Measurements from ENCODE around the gene RFX8. TPM values are rescaled to one million over a fixed set of nuclear protein-coding genes. Genes with fewer than 3 reads are reported as not detected.

Gene RFX8
- polyA plus RNA-seq, 4 donors: 0.10 to 0.35 TPM; not detected in 2

DNA sequence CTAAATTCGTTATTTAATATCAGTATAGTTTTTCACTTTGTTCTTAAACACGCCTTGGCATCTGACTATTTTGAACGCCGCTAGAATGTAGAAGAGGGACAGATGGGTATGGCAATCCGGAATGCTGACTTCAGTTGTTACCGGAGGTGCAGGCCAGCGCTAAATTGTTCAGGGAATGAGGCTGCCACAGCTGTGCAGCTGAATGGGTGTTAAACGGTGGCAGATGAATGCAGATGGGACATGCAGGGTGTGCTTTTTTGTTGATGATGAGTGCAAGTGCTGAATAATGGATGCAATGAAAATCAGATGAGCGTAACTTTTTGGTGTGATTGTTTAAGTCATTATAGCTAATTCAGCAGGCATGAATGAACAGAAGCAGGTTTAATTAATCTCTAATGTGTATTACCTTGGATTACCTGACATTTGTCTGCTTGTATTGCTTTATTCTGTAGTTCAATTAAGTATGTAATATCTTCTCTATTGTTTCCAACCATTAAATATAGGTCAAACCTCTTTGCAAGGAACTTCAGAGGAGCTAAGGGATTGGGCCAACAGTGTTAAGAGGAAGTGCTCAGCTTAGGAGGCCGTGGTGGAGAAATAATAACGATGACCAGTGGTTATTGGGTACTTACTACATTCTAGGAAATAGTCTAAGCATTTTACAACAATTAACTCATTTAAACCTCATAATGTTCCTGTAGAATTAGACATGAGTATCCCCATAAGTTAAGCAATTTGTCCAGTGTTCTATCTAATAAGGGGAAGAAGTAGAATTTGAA, 75.7 kb downstream of the RFX8 start:
- H3K9me3 ChIP-seq (ENCODE audit: control insufficient read depth in 2 of 2, insufficient read depth in 1 of 2, low read depth in 1 of 2, low read length in 1 of 2): no peaks in the 10 kb centered on the region
- peaks cover 0 to 6% (median 0%) of the 10 kb centered on the region in 3 donors for H3K27me3 ChIP-seq (ENCODE audit: control insufficient read depth in 3 of 3, insufficient read depth in 3 of 3, low read length in 3 of 3)
- DNase-seq (no peak), FAIRE-seq (no peak)
- no peaks in the 10 kb centered on the region for H3K36me3 ChIP-seq (ENCODE audit: control insufficient read depth in 3 of 3, insufficient read depth in 2 of 3, low read depth in 1 of 3, low read length in 3 of 3)
- WGBS, 3 donors: 85 to 91% (median 88%) methylated on average over 11 of the region's 11 CpGs
- no peaks in the 10 kb centered on the region for H3K4me1 ChIP-seq (ENCODE audit: control insufficient read depth in 3 of 3, insufficient read depth in 2 of 3, low read depth in 1 of 3, low read length in 2 of 3)
- no peak overlapping the region for H3K4me3 ChIP-seq (ENCODE audit: low read depth in 1 of 3, low read length in 3 of 3)
- no peak overlapping the region for H3K27ac ChIP-seq (ENCODE audit: low read depth in 1 of 3, low read length in 2 of 3)

DNA sequence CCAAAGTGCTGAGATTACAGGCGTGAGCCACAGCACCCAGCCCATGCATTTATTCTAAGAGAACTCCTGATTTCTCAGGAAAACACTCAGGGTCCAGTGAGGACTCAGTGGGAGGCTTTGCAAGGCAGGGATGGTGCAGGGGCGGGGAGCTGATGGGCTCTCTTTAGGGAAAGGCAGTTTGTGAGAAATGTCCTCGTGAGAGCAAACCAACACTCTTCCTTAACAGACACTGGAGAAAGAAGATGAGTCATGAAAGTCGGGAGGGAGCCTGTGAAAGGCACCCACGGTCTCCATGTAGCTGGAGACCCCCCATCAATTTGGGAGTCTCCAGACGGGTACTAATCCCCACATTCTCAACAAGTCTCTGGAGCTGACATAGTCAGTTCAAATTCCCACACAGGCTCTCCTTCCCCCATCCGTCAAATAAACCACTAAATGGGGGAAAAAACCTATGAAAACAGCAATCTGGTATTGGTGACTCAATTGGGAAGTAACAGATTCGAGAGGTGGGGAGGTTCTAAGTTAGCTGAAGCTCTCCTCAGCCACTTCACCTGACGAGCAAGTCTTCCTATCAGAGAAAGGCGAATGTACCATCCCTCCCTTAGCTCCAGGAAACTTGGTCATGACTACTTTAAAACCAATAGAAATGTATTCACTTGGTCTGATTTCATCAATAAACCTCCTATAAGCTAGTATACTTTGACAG, 76.6 kb downstream of the RFX8 start:
- WGBS, 3 donors: 71 to 82% (median 75%) methylated on average over 10 of the region's 10 CpGs
- H3K9me3 ChIP-seq (ENCODE audit: control insufficient read depth in 2 of 2, insufficient read depth in 1 of 2, low read depth in 1 of 2, low read length in 1 of 2): no peaks in the 10 kb centered on the region
- no peak for FAIRE-seq

DNA sequence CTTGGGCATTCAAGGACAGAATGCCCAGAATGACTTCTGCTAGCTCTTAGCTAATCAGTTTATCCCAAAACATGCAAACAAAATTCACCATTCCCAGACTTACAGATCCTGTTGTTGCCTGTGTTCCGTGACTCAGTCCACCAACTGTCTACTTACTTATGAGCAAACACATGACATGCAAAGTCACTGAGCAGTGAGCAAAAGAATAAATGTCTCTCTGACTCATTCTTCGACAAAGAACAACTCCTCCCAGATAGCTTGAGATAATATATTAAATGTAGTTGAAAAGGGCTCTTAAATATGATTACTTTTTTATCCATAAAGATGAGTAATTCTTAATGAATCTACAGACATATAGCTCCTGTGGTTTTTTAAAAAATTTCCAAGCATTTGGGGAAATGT, 78.6 kb downstream of the RFX8 start:
- no peaks in the 10 kb centered on the region for H3K36me3 ChIP-seq (ENCODE audit: control insufficient read depth in 3 of 3, insufficient read depth in 2 of 3, low read depth in 1 of 3, low read length in 3 of 3)
- no peaks in the 10 kb centered on the region for H3K4me1 ChIP-seq (ENCODE audit: control insufficient read depth in 3 of 3, insufficient read depth in 2 of 3, low read depth in 1 of 3, low read length in 2 of 3)
- H3K4me3 ChIP-seq (ENCODE audit: low read depth in 1 of 3, low read length in 3 of 3): no peak overlapping the region
- H3K27ac ChIP-seq (ENCODE audit: low read depth in 1 of 3, low read length in 2 of 3): no peak overlapping the region
- WGBS, 3 donors: 38 to 56% (median 55%) methylated on average over 2 of the region's 2 CpGs
- peaks cover 0 to 9% (median 0%) of the 10 kb centered on the region in 3 donors for H3K27me3 ChIP-seq (ENCODE audit: control insufficient read depth in 3 of 3, insufficient read depth in 3 of 3, low read length in 3 of 3)
- peak in 1 of 2 donors; percentile 20 for DNase-seq
- no peaks in the 10 kb centered on the region for H3K9me3 ChIP-seq (ENCODE audit: control insufficient read depth in 2 of 2, insufficient read depth in 1 of 2, low read depth in 1 of 2, low read length in 1 of 2)
- FAIRE-seq: no peak

More for the DNA sequence above, 76.6 kb downstream of the RFX8 start:
- no peaks in the 10 kb centered on the region for H3K36me3 ChIP-seq (ENCODE audit: control insufficient read depth in 3 of 3, insufficient read depth in 2 of 3, low read depth in 1 of 3, low read length in 3 of 3)
- no peak overlapping the region for H3K4me3 ChIP-seq (ENCODE audit: low read depth in 1 of 3, low read length in 3 of 3)
- H3K27me3 ChIP-seq (ENCODE audit: control insufficient read depth in 3 of 3, insufficient read depth in 3 of 3, low read length in 3 of 3): peaks cover 0 to 6% (median 0%) of the 10 kb centered on the region in 3 donors
- no peak overlapping the region for H3K27ac ChIP-seq (ENCODE audit: low read depth in 1 of 3, low read length in 2 of 3)
- H3K4me1 ChIP-seq (ENCODE audit: control insufficient read depth in 3 of 3, insufficient read depth in 2 of 3, low read depth in 1 of 3, low read length in 2 of 3): no peaks in the 10 kb centered on the region
- no peak for DNase-seq

DNA sequence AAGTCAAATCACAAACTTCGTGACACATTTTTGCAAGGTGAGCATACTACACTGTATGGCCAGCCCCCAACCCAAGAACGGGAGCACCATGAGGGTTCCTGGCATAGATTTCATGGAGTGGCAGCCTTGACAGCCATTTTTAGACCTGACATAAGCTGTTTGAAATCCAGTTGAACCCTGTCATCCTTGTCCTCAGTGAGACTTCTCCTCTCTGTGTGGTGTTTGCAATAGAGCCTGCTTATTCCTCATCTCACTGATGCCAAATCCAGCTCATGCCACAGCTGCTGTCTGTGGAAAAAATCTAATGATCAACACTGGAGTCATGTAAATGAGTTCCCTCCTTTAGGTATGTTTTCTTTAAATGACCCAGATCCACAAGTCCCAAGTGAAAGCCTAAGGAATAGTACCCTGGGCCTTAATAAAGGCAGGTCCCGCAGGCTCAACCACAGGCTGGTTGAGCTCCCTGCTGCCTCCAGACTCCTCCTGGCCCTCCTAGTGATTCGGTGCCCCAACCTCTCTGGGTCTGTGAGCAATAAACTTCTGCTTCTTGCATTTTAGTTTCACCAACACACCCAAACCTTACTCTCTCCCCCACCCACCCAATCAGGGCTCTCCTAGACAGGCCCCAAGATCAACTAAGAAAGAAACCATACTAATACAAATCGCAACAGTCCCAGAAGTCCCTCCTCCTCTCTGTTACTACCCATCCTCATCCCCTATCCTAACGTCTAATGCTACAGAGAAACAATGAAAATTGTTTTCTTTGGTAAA, 79.2 kb downstream of the RFX8 start:
- no peaks in the 10 kb centered on the region for H3K4me1 ChIP-seq (ENCODE audit: control insufficient read depth in 3 of 3, insufficient read depth in 2 of 3, low read depth in 1 of 3, low read length in 2 of 3)
- FAIRE-seq (no peak), DNase-seq (no peak)
- no peaks in the 10 kb centered on the region for H3K36me3 ChIP-seq (ENCODE audit: control insufficient read depth in 3 of 3, insufficient read depth in 2 of 3, low read depth in 1 of 3, low read length in 3 of 3)
- H3K27me3 ChIP-seq (ENCODE audit: control insufficient read depth in 3 of 3, insufficient read depth in 3 of 3, low read length in 3 of 3): peaks cover 0 to 11% (median 0%) of the 10 kb centered on the region in 3 donors
- no peaks in the 10 kb centered on the region for H3K9me3 ChIP-seq (ENCODE audit: control insufficient read depth in 2 of 2, insufficient read depth in 1 of 2, low read depth in 1 of 2, low read length in 1 of 2)
- H3K27ac ChIP-seq (ENCODE audit: low read depth in 1 of 3, low read length in 2 of 3): no peak overlapping the region
- no peak overlapping the region for H3K4me3 ChIP-seq (ENCODE audit: low read depth in 1 of 3, low read length in 3 of 3)
- 85 to 89% (median 87%) methylated on average over 6 of the region's 6 CpGs for WGBS, 3 donors

DNA sequence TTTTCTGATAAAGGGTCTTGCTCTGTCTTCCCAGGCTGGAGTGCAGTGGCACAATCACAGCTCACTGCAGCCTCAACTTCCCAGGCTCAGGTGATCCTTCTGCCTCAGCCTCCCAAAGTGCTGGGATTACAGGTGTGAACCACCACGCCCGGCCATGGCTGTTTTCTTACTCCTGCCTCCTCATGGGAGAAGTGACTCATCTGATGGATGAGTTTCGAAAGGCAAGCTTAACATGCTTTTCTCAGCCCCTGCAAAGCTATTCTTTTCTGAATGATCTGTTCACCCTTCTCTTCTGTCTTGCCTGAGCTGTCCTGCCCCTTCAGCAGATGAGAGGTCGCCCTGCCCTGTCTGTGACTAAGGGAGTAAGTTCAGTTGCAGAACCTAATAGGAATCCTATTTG, 86.7 kb downstream of the RFX8 start:
- no peak overlapping the region for H3K27ac ChIP-seq (ENCODE audit: low read depth in 1 of 3, low read length in 2 of 3)
- WGBS, 3 donors: 31 to 51% (median 35%) methylated on average over 4 of the region's 4 CpGs
- H3K9me3 ChIP-seq (ENCODE audit: control insufficient read depth in 2 of 2, insufficient read depth in 1 of 2, low read depth in 1 of 2, low read length in 1 of 2): no peaks in the 10 kb centered on the region
- no peaks in the 10 kb centered on the region for H3K36me3 ChIP-seq (ENCODE audit: control insufficient read depth in 3 of 3, insufficient read depth in 2 of 3, low read depth in 1 of 3, low read length in 3 of 3)
- DNase-seq (no peak), FAIRE-seq (no peak)
- no peak overlapping the region for H3K4me3 ChIP-seq (ENCODE audit: low read depth in 1 of 3, low read length in 3 of 3)
- H3K4me1 ChIP-seq (ENCODE audit: control insufficient read depth in 3 of 3, insufficient read depth in 2 of 3, low read depth in 1 of 3, low read length in 2 of 3): peaks cover 0 to 3% (median 0%) of the 10 kb centered on the region in 3 donors
- H3K27me3 ChIP-seq (ENCODE audit: control insufficient read depth in 3 of 3, insufficient read depth in 3 of 3, low read length in 3 of 3): peaks cover 9 to 51% (median 21%) of the 10 kb centered on the region in 3 donors

DNA sequence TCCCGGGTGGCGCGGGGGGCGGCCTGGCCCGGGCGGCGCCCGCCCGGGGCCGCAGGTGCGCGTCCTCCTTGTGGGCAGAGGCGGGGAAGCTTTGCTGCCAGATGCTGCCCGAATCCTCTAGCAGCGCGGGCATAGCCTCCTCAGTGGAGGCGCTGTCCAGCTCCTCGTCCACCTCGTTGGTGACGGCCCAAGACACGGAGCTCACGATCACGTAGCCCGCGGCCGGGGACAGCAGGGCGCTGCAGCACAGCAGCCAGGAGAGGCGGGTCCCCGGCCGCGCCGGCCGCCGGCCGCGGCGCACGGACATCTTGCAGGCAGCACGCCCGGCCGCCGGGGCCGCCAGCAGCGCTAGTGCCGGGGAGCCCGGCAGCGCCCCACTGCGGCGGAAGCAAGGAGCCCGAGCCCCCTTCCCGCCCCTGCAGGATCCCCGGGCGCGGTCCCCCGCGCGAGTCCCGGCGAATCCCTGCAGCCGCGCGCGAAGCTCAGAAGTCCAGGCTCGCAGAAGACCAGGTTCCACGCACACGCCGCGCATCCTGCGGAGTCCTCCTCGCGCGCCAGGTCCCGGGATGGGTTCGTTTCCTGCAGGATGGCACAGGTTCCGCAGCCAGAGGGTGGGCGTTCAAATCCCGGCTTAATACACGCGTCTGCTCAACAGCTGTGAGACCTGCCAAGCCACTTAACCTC, 87.6 kb downstream of the RFX8 start, which contains the start of gene CREG2:
TSS of gene CREG2 (minus strand) at position 353 of the 684 bp plus-strand sequence. CDS start at position 307, 46 bp downstream.
- Histone ChIP-seq H3K36me3 (ENCODE audit: control insufficient read depth in 3 of 3, insufficient read depth in 2 of 3, low read depth in 1 of 3, low read length in 3 of 3) (no peaks in the 10 kb centered on the region), H3K27ac (ENCODE audit: low read depth in 1 of 3, low read length in 2 of 3) (no peak within 1 kb of the TSS), H3K4me3 (ENCODE audit: low read depth in 1 of 3, low read length in 3 of 3) (peak within 1 kb of the TSS in 2 of 3 donors; percentile 28 to 42), H3K9me3 (ENCODE audit: control insufficient read depth in 2 of 2, insufficient read depth in 1 of 2, low read depth in 1 of 2, low read length in 1 of 2) (no peaks in the 10 kb centered on the region), H3K4me1 (ENCODE audit: control insufficient read depth in 3 of 3, insufficient read depth in 2 of 3, low read depth in 1 of 3, low read length in 2 of 3) (peaks cover 0 to 3% (median 0%) of the 10 kb centered on the region in 3 donors), H3K27me3 (ENCODE audit: control insufficient read depth in 3 of 3, insufficient read depth in 3 of 3, low read length in 3 of 3) (peaks cover 9 to 48% (median 22%) of the 10 kb centered on the region in 3 donors)
- 1 to 2% (median 1%) methylated on average over 37 to 79 of the region's 79 CpGs for WGBS, 3 donors
- peak; percentile 8 to 81 for DNase-seq
- no peak for FAIRE-seq

DNA sequence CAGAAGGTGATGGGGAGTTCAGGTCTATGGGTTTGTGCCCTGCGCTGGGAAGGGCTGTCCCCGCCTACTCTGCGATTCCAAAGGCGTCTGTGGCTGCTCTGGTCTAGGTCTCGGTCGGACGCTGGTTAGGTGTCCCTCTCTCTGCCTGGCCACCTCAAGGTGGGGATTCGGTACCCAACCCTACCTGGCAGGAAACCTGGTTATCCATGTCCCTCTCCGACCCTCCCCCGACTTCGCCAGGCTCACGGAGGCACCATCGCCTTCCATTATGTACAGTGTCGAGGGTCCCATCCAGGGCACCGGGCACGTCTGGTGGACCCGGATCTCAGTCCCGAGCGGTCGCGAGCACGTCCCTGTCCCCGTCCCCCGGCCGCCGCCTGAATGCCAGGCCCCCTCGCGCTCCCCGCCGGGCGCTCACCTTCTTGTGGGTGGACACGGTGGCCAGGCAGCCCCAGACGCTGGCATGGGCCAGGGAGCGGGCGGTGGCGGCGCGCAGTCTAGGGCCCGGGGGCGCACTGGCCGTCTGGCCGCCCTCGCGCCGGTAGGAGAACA, 88.2 kb downstream of the RFX8 start:
- Histone ChIP-seq H3K4me3 (ENCODE audit: low read depth in 1 of 3, low read length in 3 of 3) (peak overlapping the region in 2 of 3 donors; percentile 26 to 42), H3K27ac (ENCODE audit: low read depth in 1 of 3, low read length in 2 of 3) (no peak overlapping the region), H3K4me1 (ENCODE audit: control insufficient read depth in 3 of 3, insufficient read depth in 2 of 3, low read depth in 1 of 3, low read length in 2 of 3) (peaks cover 0 to 3% (median 0%) of the 10 kb centered on the region in 3 donors), H3K9me3 (ENCODE audit: control insufficient read depth in 2 of 2, insufficient read depth in 1 of 2, low read depth in 1 of 2, low read length in 1 of 2) (no peaks in the 10 kb centered on the region), H3K36me3 (ENCODE audit: control insufficient read depth in 3 of 3, insufficient read depth in 2 of 3, low read depth in 1 of 3, low read length in 3 of 3) (no peaks in the 10 kb centered on the region), H3K27me3 (ENCODE audit: control insufficient read depth in 3 of 3, insufficient read depth in 3 of 3, low read length in 3 of 3) (peaks cover 9 to 48% (median 22%) of the 10 kb centered on the region in 3 donors)
- FAIRE-seq: no peak
- DNase-seq: no peak
- 2 to 7% (median 4%) methylated on average over 45 of the region's 45 CpGs for WGBS, 3 donors

Data from small intestine (tissue), 7 donors.